ENCODE measurements around the gene HNRNPLL.

DNA sequence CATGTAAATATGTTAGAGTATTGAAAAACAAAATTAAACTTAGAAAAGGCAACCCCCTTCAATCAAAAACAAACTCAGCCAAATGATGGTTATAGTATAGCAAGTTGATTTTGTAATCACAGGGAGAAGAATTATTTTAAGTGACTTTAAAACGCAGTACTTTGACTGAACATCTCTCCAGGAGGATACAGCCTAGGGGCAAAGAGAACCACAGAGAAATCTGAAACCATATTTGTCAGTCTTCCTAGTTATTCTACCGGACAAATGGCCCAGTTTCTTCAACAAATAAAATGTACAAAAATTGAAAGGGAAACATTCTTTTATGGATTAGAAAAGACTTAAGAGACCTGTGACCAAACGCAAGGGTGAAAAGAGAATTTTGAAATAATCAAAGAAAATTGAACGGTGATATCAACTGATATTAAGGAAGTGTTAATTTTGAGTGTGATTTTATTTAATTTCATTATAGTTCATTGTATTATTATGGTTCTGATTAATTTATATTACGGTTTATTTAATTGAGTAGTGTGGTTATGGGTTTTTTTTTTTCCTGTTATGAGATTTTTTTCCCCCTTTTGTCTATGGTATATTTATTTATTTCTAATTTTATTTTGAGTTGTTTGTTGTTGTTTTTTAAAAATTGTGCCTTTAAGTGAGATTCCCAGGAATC lies 75.3 kb downstream of the HNRNPLL start:
- TF ChIP-seq CTCF (IDR thresholded peaks at IDR 0.05) (no peak), POLR2A (IDR thresholded peaks at IDR 0.05) (no peak)

All from heart left ventricle (tissue), 13 donors.